H1 (cell line): Measurements from ENCODE around the gene UROS. TPM values are rescaled to one million over a fixed set of nuclear protein-coding genes. Genes with fewer than 3 reads are reported as not detected.

Experiments
- CTCF ChIA-PET: fragments of 300-600 bp; sonication (Branson Sonifier 250); formaldehyde crosslinking; loops from one replicate; lab custom pipeline; 2021; ENCODE audit not compliant: partially characterized antibody; lab: Charles Lee
- POLR2A ChIA-PET: fragments of 300-600 bp; sonication (Branson Sonifier 250); formaldehyde crosslinking; loops from one replicate; lab custom pipeline; 2021; ENCODE audit warnings: inconsistent platforms; ENCODE audit not compliant: partially characterized antibody; lab: Charles Lee
- DNase-seq, 2 experiments: peaks; one replicate each; pipeline versions ENCODE4 v3.0.0 to v3.0.0-alpha.2; 2010 to 2022; ENCODE audit warnings: low spot score in 2 of 2, low read depth in 1 of 2, mixed read lengths in 1 of 2
- FAIRE-seq: peaks from 2 replicates; lab custom pipeline; 2011; peaks lifted over from hg19 to GRCh38; lab: Jason Lieb, UNC
- H2AFZ ChIP-seq: 2 replicates; pipeline ENCODE4 v1.8.1; 2012; ENCODE audit warnings: low read length, inconsistent platforms
- H2AK5ac ChIP-seq: 2 replicates; pipeline ENCODE4 v1.6.1; 2013; ENCODE audit warnings: low read depth, low read length
- H2BK120ac ChIP-seq: replicated peaks from 2 replicates; pipeline ENCODE3; 2013; ENCODE audit warnings: low read depth, low read length, inconsistent platforms
- H2BK12ac ChIP-seq: 2 replicates; pipeline ENCODE4 v1.6.1; 2013; ENCODE audit warnings: low read depth, low read length
- H2BK15ac ChIP-seq: 2 replicates; pipeline ENCODE4 v1.6.1; 2013; ENCODE audit warnings: low read length
- H2BK20ac ChIP-seq: 2 replicates; pipeline ENCODE4 v1.6.1; 2013; ENCODE audit warnings: low read length
- H2BK5ac ChIP-seq: 2 replicates; pipeline ENCODE4 v1.6.1; 2013; ENCODE audit warnings: low read depth, low read length
- H3K14ac ChIP-seq: 2 replicates; pipeline ENCODE4 v1.6.1; 2013; ENCODE audit warnings: inconsistent platforms; ENCODE audit not compliant: insufficient read length
- H3K18ac ChIP-seq: 2 replicates; pipeline ENCODE4 v1.6.1; 2013; ENCODE audit warnings: low read length; ENCODE audit errors: extremely low read depth
- H3K23ac ChIP-seq: 2 replicates; pipeline ENCODE4 v1.6.1; 2013; ENCODE audit warnings: inconsistent platforms; ENCODE audit not compliant: insufficient read length
- H3K23me2 ChIP-seq: 2 replicates; pipeline ENCODE4 v1.6.1; 2013; ENCODE audit warnings: low read depth, low read length
- H3K27ac ChIP-seq: 2 replicates; pipeline ENCODE4 v1.6.1; 2011; ENCODE audit warnings: low read depth, low read length, inconsistent platforms
- H3K27me3 ChIP-seq, 4 experiments: replicated peaks in 1 of 4; 1 replicate in 1 of 4; 2 replicates in 3 of 4; pipeline versions ENCODE4 v1.6.1 to v1.8.1; 2011 to 2013; ENCODE audit warnings: low read length in 3 of 4, mild to moderate bottlenecking in 3 of 4, inconsistent platforms in 2 of 4, mixed read lengths in 2 of 4, moderate library complexity in 1 of 4; ENCODE audit not compliant: control insufficient read depth in 3 of 4, insufficient read depth in 3 of 4; ENCODE audit errors: extremely low read depth in 1 of 4
- H3K36me3 ChIP-seq, 4 experiments: 2 replicates each; pipeline versions ENCODE4 v1.6.1 to v1.8.1; 2011 to 2013; ENCODE audit warnings: mild to moderate bottlenecking in 4 of 4, low read length in 3 of 4, moderate library complexity in 2 of 4, control low read depth in 1 of 4, inconsistent platforms in 1 of 4; ENCODE audit not compliant: insufficient read depth in 4 of 4, control insufficient read depth in 2 of 4
- H3K4ac ChIP-seq: replicated peaks from 2 replicates; pipeline ENCODE3; 2013; ENCODE audit warnings: low read length, low read depth, mixed read lengths, inconsistent platforms; ENCODE audit not compliant: insufficient read length
- H3K4me1 ChIP-seq, 4 experiments: replicated peaks in 1 of 4; 1 replicate in 1 of 4; 2 replicates in 3 of 4; pipeline versions ENCODE4 v1.6.1 to v1.8.1; 2011 to 2013; ENCODE audit warnings: low read length in 3 of 4, inconsistent platforms in 2 of 4, mixed read lengths in 1 of 4; ENCODE audit not compliant: insufficient read depth in 4 of 4, control insufficient read depth in 3 of 4
- H3K4me2 ChIP-seq, 2 experiments: 2 replicates each; pipeline versions ENCODE4 v1.6.1 to v1.8.1; 2011 to 2013; ENCODE audit warnings: low read depth in 2 of 2, low read length in 2 of 2, control low read depth in 1 of 2, inconsistent platforms in 1 of 2, mild to moderate bottlenecking in 1 of 2; ENCODE audit not compliant: insufficient read depth in 1 of 2
- H3K4me3 ChIP-seq, 4 experiments: fragments of 200-600, 300-600 bp in 1 of 4; sonication (generic), shearing (Covaris generic), sonication (Bioruptor Twin) in 1 of 4; 2 replicates each; pipeline versions ENCODE4 v1.5.1 to v1.8.1; 2011 to 2016; ENCODE audit warnings: low read length in 4 of 4, low read depth in 3 of 4, control low read depth in 2 of 4, inconsistent platforms in 2 of 4, mild to moderate bottlenecking in 2 of 4, mixed read lengths in 1 of 4, moderate library complexity in 1 of 4; ENCODE audit not compliant: insufficient read depth in 2 of 4; ENCODE audit errors: extremely low read depth in 1 of 4
- H3K56ac ChIP-seq: replicated peaks from 2 replicates; pipeline ENCODE3; 2013; ENCODE audit warnings: low read depth, mild to moderate bottlenecking, mixed read lengths, low read length, inconsistent platforms; ENCODE audit not compliant: insufficient read length
- H3K79me1 ChIP-seq: 2 replicates; pipeline ENCODE4 v1.6.1; 2013; ENCODE audit warnings: low read depth, low read length, control low read depth
- H3K79me2 ChIP-seq, 2 experiments: 2 replicates each; pipeline versions ENCODE4 v1.6.1 to v1.8.1; 2012 to 2013; ENCODE audit warnings: low read length in 2 of 2, mild to moderate bottlenecking in 2 of 2, inconsistent platforms in 1 of 2; ENCODE audit not compliant: insufficient read depth in 2 of 2, control insufficient read depth in 1 of 2
- H3K9ac ChIP-seq, 4 experiments: replicated peaks in 1 of 4; 1 replicate in 1 of 4; 2 replicates in 3 of 4; pipeline versions ENCODE4 v1.6.1 to v1.8.1; 2011 to 2013; ENCODE audit warnings: low read depth in 3 of 4, low read length in 3 of 4, control low read depth in 2 of 4, mild to moderate bottlenecking in 2 of 4, moderate library complexity in 2 of 4, inconsistent platforms in 1 of 4; ENCODE audit errors: extremely low read depth in 1 of 4
- H3K9me3 ChIP-seq, 2 experiments: 2 replicates each; pipeline versions ENCODE4 v1.6.1 to v1.8.1; 2012 to 2013; ENCODE audit warnings: mild to moderate bottlenecking in 2 of 2, moderate library complexity in 2 of 2, control low read depth in 1 of 2, inconsistent platforms in 1 of 2, low read depth in 1 of 2, low read length in 1 of 2, mixed read lengths in 1 of 2; ENCODE audit not compliant: insufficient read depth in 2 of 2
- H4K20me1 ChIP-seq, 2 experiments: replicated peaks in 1 of 2; 2 replicates each; pipeline versions ENCODE3 to v1.8.1; 2011 to 2013; ENCODE audit warnings: inconsistent platforms in 2 of 2, low read length in 2 of 2, mild to moderate bottlenecking in 1 of 2; ENCODE audit not compliant: insufficient read depth in 2 of 2, control insufficient read depth in 1 of 2
- H4K5ac ChIP-seq: 2 replicates; pipeline ENCODE4 v1.6.1; 2013; ENCODE audit warnings: low read length, low read depth, mixed read lengths, inconsistent platforms; ENCODE audit not compliant: insufficient read length
- H4K8ac ChIP-seq: 2 replicates; pipeline ENCODE4 v1.8.0; 2013; ENCODE audit warnings: mild to moderate bottlenecking, moderate library complexity, low read length, inconsistent platforms; ENCODE audit not compliant: insufficient read depth; ENCODE audit errors: extremely low read depth
- H4K91ac ChIP-seq: replicated peaks from 2 replicates; pipeline ENCODE3; 2013; ENCODE audit warnings: low read length, mixed read lengths, inconsistent platforms; ENCODE audit not compliant: insufficient read length
- BRCA1 ChIP-seq: IDR thresholded peaks from 2 replicates; pipeline ENCODE4 v1.6.1; 2012; ENCODE audit warnings: low read depth, low read length, improper control_type of control experiment
- CHD1 ChIP-seq: IDR thresholded peaks from 2 replicates; pipeline ENCODE4 v1.6.1; 2012; ENCODE audit warnings: low read depth, low read length, improper control_type of control experiment
- CHD2 ChIP-seq: IDR thresholded peaks from 2 replicates; pipeline ENCODE4 v1.6.1; 2012; ENCODE audit warnings: low read length, improper control_type of control experiment
- GABPA ChIP-seq: IDR thresholded peaks from 2 replicates; pipeline ENCODE4 v1.6.1; 2011; ENCODE audit warnings: mild to moderate bottlenecking, low read length, moderate library complexity, borderline replicate concordance; ENCODE audit not compliant: insufficient read depth
- KDM5A ChIP-seq: fragments of 200-600 bp; IDR thresholded peaks from 2 replicates; pipeline ENCODE4 v1.7.1; 2012; ENCODE audit warnings: mild to moderate bottlenecking, low read length, inconsistent platforms, mixed read lengths
- NRF1 ChIP-seq: IDR thresholded peaks from 2 replicates; pipeline ENCODE4 v1.6.1; 2011; ENCODE audit warnings: mild to moderate bottlenecking, low read depth, low read length, improper control_type of control experiment
- RXRA ChIP-seq: IDR thresholded peaks from 2 replicates; pipeline ENCODE4 v1.6.1; 2011; ENCODE audit warnings: low read depth, mild to moderate bottlenecking, low read length, moderate library complexity; ENCODE audit not compliant: insufficient read depth
- SIX5 ChIP-seq: IDR thresholded peaks from 2 replicates; pipeline ENCODE4 v1.6.1; 2011; ENCODE audit warnings: mild to moderate bottlenecking, low read depth, low read length
- SP1 ChIP-seq: IDR thresholded peaks from 2 replicates; pipeline ENCODE4 v1.6.1; 2011; ENCODE audit warnings: low read depth, low read length
- SP4 ChIP-seq: IDR thresholded peaks from 2 replicates; pipeline ENCODE4 v1.6.1; 2012; ENCODE audit warnings: low read length, inconsistent platforms
- TAF1 ChIP-seq: IDR thresholded peaks from 2 replicates; pipeline ENCODE4 v1.6.1; 2011; ENCODE audit warnings: mild to moderate bottlenecking, low read depth, low read length
- WGBS, 2 experiments: shearing (Covaris generic) in 1 of 2; methylation state at CpG; one replicate each; pipeline versions ENCODE4 v1.1.6 to v1.1.7; 2013 to 2015; ENCODE audit warnings: low lambda C conversion rate in 2 of 2, mixed read lengths in 2 of 2, inconsistent platforms in 1 of 2, low coverage in 1 of 2, missing lambda C conversion rate in 1 of 2; ENCODE audit not compliant: insufficient replicate concordance in 2 of 2, insufficient coverage in 1 of 2, insufficient read length in 1 of 2; ENCODE audit errors: extremely low coverage in 1 of 2, missing lambda C conversion rate in 1 of 2; 5-methylcytosine and 5-hydroxymethylcytosine counted together
- polyA plus RNA-seq, 7 experiments: library from polyadenylated mRNA; depleted of rRNA in 3 of 7; stranded (reverse) in 5 of 7; unstranded in 2 of 7; fragments of >200 nt in 5 of 7; fragments of 200-250 nt in 2 of 7; gene quantifications; 1 replicate in 5 of 7; 2 replicates in 1 of 7; 4 replicates in 1 of 7; pipeline versions ENCODE4 v1.2.1 to v1.2.3, GENCODE V29; 2011 to 2013; ENCODE audit warnings: missing spikeins in 2 of 7, mixed read lengths in 2 of 7
- total RNA-seq: library from RNA; stranded (reverse); fragmentation: NEBNext Ultra II Directional; extraction: Animal tissue kit (Norgen Biotek cat#: 25700); gene quantifications from 2 replicates; pipeline ENCODE4 v1.2.1, GENCODE V29; 2021
- TF ChIP-seq, protein P1 (sequence below): IDR thresholded peaks from 2 replicates; pipeline ENCODE4 v1.6.1; 2012; ENCODE audit warnings: inconsistent platforms
- TF ChIP-seq, protein P2 (sequence below), 3 experiments: IDR thresholded peaks; 1 replicate in 2 of 3; 2 replicates in 1 of 3; pipeline versions ENCODE4 v1.5.1 to v1.6.1; 2011; ENCODE audit warnings: low read length in 3 of 3, mild to moderate bottlenecking in 3 of 3, inconsistent platforms in 2 of 3, low read depth in 1 of 3, moderate library complexity in 1 of 3; ENCODE audit not compliant: insufficient read depth in 1 of 3; ENCODE audit errors: control extremely low read depth in 1 of 3

UROS gene
- total and polyA plus RNA-seq, 2 of the 8 experiments (the other 6 are each of a cell fraction or from before 2014, with no cell fraction given): 45.6 to 58.0 TPM

DNA sequence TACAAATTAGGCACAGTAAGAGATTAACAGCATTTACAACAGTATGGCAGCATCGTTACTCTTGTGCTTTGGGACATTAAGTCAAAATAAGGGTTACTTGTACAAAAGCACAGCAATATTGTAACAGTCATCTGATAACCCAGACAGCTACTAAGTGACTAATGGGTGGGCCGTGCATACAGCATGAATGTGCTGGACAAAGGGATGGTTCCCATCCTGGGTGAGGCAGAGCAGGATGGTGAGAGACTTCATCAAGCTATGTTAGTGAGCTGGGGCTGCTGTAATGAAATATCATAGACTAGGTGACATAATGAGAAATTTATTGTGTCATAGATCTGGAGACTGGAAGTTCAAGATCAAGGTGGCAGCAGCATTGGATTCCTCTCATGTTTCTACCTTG, 78.1 kb downstream of the UROS start:
- H2AFZ ChIP-seq: no peak overlapping the region
- H3K9ac ChIP-seq: no peak overlapping the region
- no peak overlapping the region for H3K4me2 ChIP-seq
- ChIA-PET CTCF (no interaction called here), POLR2A (interaction anchor here (0.6 kb wide), 1 partner anchor 384 kb away, joined by 5 read pairs; no protein-coding TSS in a partner anchor)
- no peak overlapping the region for H4K8ac ChIP-seq
- H3K14ac ChIP-seq: no peak overlapping the region
- peaks cover 1 to 2% of the 10 kb centered on the region in 2 experiments for H4K20me1 ChIP-seq
- H3K79me2 ChIP-seq: no peaks in the 10 kb centered on the region
- H2AK5ac ChIP-seq: no peak overlapping the region
- H4K5ac ChIP-seq: no peak overlapping the region
- no peak overlapping the region for H3K4ac ChIP-seq
- DNase-seq (no peak), FAIRE-seq (no peak)
- peaks cover 18 to 88% (median 68%) of the 10 kb centered on the region in 4 experiments for H3K36me3 ChIP-seq
- H3K4me3 ChIP-seq: no peak overlapping the region
- no peak overlapping the region for H2BK5ac ChIP-seq
- 88% methylated on average over 2 of the region's 2 CpGs; no CpG with 5 or more reads in 1 of the 2 experiments for WGBS, 2 experiments
- H2BK20ac ChIP-seq: no peak overlapping the region
- H2BK120ac ChIP-seq: no peak overlapping the region
- H3K27ac ChIP-seq: no peak overlapping the region
- H3K56ac ChIP-seq: no peak overlapping the region
- 0 out of 2 replicates have a peak, but pooled peaks cover 3% of the 10 kb centered on the region for H3K23me2 ChIP-seq
- no peak overlapping the region for H4K91ac ChIP-seq
- H2BK12ac ChIP-seq: no peak overlapping the region
- no peak overlapping the region for H3K18ac ChIP-seq
- no peak overlapping the region for H3K23ac ChIP-seq
- H3K4me1 ChIP-seq: no peaks in the 10 kb centered on the region
- H3K27me3 ChIP-seq: no peaks in the 10 kb centered on the region
- no peak overlapping the region for H2BK15ac ChIP-seq
- H3K9me3 ChIP-seq: no peaks in the 10 kb centered on the region
- no peaks in the 10 kb centered on the region for H3K79me1 ChIP-seq
- TF ChIP-seq BRCA1 (no peak), RXRA (no peak), SIX5 (no peak), GABPA (no peak), CHD1 (no peak), SP1 (no peak), CHD2 (no peak), SP4 (no peak), KDM5A (no peak), TAF1 (no peak), NRF1 (no peak)
- TF ChIP-seq, protein P1, sequence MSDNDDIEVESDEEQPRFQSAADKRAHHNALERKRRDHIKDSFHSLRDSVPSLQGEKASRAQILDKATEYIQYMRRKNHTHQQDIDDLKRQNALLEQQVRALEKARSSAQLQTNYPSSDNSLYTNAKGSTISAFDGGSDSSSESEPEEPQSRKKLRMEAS: no peak
- TF ChIP-seq, protein P2, sequence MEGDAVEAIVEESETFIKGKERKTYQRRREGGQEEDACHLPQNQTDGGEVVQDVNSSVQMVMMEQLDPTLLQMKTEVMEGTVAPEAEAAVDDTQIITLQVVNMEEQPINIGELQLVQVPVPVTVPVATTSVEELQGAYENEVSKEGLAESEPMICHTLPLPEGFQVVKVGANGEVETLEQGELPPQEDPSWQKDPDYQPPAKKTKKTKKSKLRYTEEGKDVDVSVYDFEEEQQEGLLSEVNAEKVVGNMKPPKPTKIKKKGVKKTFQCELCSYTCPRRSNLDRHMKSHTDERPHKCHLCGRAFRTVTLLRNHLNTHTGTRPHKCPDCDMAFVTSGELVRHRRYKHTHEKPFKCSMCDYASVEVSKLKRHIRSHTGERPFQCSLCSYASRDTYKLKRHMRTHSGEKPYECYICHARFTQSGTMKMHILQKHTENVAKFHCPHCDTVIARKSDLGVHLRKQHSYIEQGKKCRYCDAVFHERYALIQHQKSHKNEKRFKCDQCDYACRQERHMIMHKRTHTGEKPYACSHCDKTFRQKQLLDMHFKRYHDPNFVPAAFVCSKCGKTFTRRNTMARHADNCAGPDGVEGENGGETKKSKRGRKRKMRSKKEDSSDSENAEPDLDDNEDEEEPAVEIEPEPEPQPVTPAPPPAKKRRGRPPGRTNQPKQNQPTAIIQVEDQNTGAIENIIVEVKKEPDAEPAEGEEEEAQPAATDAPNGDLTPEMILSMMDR (IDR thresholded peaks at IDR 0.05; ENCODE audit: control extremely low read depth in 1 of 3, insufficient read depth in 1 of 3, low read depth in 1 of 3, low read length in 3 of 3): no peak
